ENCODE results near the gene FADS1.

DNA sequence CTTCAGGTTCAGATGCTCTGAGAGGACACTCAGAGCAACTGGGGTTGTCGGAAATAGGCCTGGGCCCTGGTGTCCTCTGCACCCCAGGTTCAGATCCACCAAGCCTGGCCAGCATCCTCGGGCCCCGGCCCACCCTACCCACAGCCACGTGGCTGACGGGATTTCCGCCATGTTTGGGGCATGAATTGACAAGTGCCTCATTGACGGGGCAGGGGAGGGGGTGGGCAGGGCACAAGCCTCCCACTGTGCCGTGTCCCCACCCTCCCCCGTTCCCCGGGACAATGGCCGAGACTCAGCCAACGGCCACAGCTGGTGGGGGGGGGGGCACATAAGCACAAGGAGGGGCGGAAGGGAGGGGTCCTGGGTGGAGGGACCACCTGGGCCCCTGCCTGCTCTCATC lies 55.9 kb downstream of the FADS1 start:
- TF ChIP-seq HDAC2 (IDR thresholded peaks at IDR 0.05; ENCODE audit: borderline replicate concordance in 1 of 2, low read depth in 2 of 2, low read length in 2 of 2) (no peak), POLR2A (IDR thresholded peaks at IDR 0.05; ENCODE audit: control extremely low read depth in 1 of 2, low read depth in 2 of 2, low read length in 2 of 2) (no peak), SIX5 (IDR thresholded peaks at IDR 0.05; ENCODE audit: low read depth, low read length) (no peak), NANOG (IDR thresholded peaks at IDR 0.05; ENCODE audit: insufficient read depth, low read depth, low read length, poor library complexity, severe bottlenecking) (no peak), SP1 (IDR thresholded peaks at IDR 0.05; ENCODE audit: low read depth, low read length) (no peak), CREB1 (IDR thresholded peaks at IDR 0.05) (no peak), RAD21 (IDR thresholded peaks at IDR 0.05 in 1 of 2, conservative IDR thresholded peaks at IDR 0.05 in 1 of 2; ENCODE audit: low read depth in 2 of 2, low read length in 2 of 2) (no peak)
- TF ChIP-seq, protein P1, sequence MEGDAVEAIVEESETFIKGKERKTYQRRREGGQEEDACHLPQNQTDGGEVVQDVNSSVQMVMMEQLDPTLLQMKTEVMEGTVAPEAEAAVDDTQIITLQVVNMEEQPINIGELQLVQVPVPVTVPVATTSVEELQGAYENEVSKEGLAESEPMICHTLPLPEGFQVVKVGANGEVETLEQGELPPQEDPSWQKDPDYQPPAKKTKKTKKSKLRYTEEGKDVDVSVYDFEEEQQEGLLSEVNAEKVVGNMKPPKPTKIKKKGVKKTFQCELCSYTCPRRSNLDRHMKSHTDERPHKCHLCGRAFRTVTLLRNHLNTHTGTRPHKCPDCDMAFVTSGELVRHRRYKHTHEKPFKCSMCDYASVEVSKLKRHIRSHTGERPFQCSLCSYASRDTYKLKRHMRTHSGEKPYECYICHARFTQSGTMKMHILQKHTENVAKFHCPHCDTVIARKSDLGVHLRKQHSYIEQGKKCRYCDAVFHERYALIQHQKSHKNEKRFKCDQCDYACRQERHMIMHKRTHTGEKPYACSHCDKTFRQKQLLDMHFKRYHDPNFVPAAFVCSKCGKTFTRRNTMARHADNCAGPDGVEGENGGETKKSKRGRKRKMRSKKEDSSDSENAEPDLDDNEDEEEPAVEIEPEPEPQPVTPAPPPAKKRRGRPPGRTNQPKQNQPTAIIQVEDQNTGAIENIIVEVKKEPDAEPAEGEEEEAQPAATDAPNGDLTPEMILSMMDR (IDR thresholded peaks at IDR 0.05; ENCODE audit: control extremely low read depth in 1 of 3, insufficient read depth in 1 of 3, low read depth in 1 of 3, low read length in 3 of 3): no peak
